Stimulated activated naive CD8-positive, alpha-beta T cell treated with anti-CD3 and anti-CD28 coated beads, Interleukin-15, Interleukin-2, amounts not matched to agents 100 ng/mL and 50 ng/mL, for 24 hours (primary cell): Measurements from ENCODE around the gene AMMECR1.

Experiments
- H3K27ac Mint-ChIP-seq: one replicate; pipeline ENCODE4 v1.8.0; 2021; ENCODE audit warnings: mild to moderate bottlenecking, mixed read lengths
- H3K27me3 Mint-ChIP-seq: one replicate; pipeline ENCODE4 v1.8.0; 2021; ENCODE audit warnings: mixed read lengths
- H3K36me3 Mint-ChIP-seq: one replicate; pipeline ENCODE4 v1.8.0; 2021; ENCODE audit warnings: low read depth, mixed read lengths
- H3K4me1 Mint-ChIP-seq: one replicate; pipeline ENCODE4 v1.8.0; 2021; ENCODE audit warnings: low read depth, mixed read lengths
- H3K4me3 Mint-ChIP-seq: one replicate; pipeline ENCODE4 v1.8.0; 2021; ENCODE audit warnings: mild to moderate bottlenecking, mixed read lengths
- H3K9me3 Mint-ChIP-seq: one replicate; pipeline ENCODE4 v1.8.0; 2021; ENCODE audit warnings: mixed read lengths

AMMECR1 gene

DNA sequence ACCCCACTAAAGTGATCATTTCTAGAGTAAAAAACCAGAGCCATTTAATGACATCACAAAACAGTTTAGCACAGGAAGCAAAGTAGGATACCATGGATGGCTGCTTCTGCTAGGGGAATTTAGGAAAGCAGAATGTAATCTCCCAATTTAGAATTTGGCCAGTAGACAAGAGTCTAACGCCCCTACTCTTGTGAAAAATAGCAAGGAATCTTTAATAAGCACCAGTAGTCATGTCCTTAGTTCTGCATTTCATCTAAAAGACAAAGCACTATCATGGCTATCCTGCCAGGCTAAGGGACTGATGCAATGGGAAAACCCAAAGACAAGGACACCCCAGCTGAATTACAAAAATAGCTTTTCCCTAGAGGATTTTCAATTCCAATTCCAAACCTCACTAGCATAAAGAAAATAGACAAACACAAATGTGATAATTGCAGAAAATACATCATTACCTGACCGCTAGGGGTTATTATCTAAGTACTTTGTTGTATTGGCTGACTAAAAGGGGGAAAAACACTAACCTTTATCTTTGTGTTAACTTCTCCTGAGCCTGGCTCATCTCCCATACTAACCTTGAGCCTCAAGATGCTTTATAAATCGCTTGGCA is 2.6 kb upstream of the AMMECR1 start:
- Mint-ChIP-seq H3K36me3 (no peaks in the 10 kb centered on the region), H3K4me1 (peaks cover 19% of the 10 kb centered on the region), H3K9me3 (no peaks in the 10 kb centered on the region), H3K4me3 (no peak overlapping the region), H3K27ac (no peak overlapping the region), H3K27me3 (no peaks in the 10 kb centered on the region)

DNA sequence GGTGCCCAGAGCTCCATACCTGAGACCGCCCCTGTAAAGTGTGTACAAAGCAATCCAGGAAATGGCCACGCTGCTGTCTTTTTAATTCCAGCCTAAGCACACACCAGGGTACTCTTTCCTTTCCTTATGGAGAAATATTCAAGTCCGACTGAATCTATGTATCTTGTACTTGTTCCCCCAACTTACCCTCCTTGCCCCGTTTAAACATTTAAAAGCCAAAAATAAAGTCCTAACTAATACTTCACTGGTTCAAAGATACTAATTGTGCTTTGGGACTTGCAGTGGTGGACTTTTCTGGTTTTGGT is 731 bp upstream of the AMMECR1 start:
- Mint-ChIP-seq H3K36me3 (no peaks in the 10 kb centered on the region), H3K4me1 (peaks cover 34% of the 10 kb centered on the region), H3K27me3 (no peaks in the 10 kb centered on the region), H3K9me3 (no peaks in the 10 kb centered on the region), H3K27ac (peak overlapping the region; percentile 95), H3K4me3 (peak overlapping the region; percentile 88)

GRCh38 chrX:110317061-110317819 is 645 bp downstream of the AMMECR1 start:
- H3K36me3 Mint-ChIP-seq: no peaks in the 10 kb centered on the region
- peaks cover 46% of the 10 kb centered on the region for H3K4me1 Mint-ChIP-seq

GRCh38 chrX:110316351-110317060 is 1.4 kb downstream of the AMMECR1 start:
- Mint-ChIP-seq H3K36me3 (no peaks in the 10 kb centered on the region), H3K4me3 (peak overlapping the region; percentile 88), H3K27ac (peak overlapping the region; percentile 82)

More at GRCh38 chrX:110317061-110317819, 645 bp downstream of the AMMECR1 start:
- H3K27me3 Mint-ChIP-seq: no peaks in the 10 kb centered on the region
- H3K9me3 Mint-ChIP-seq: no peaks in the 10 kb centered on the region
- peak overlapping the region; percentile 82 for H3K27ac Mint-ChIP-seq
- H3K4me3 Mint-ChIP-seq: peak overlapping the region; percentile 88

GRCh38 chrX:110315551-110315950 is 2.3 kb downstream of the AMMECR1 start:
- Mint-ChIP-seq H3K27me3 (no peaks in the 10 kb centered on the region), H3K4me3 (peak overlapping the region; percentile 88), H3K36me3 (no peaks in the 10 kb centered on the region), H3K4me1 (peaks cover 52% of the 10 kb centered on the region), H3K27ac (no peak overlapping the region), H3K9me3 (no peaks in the 10 kb centered on the region)

More at GRCh38 chrX:110316351-110317060, 1.4 kb downstream of the AMMECR1 start:
- H3K9me3 Mint-ChIP-seq: no peaks in the 10 kb centered on the region
- H3K27me3 Mint-ChIP-seq: no peaks in the 10 kb centered on the region
- peaks cover 48% of the 10 kb centered on the region for H3K4me1 Mint-ChIP-seq

DNA sequence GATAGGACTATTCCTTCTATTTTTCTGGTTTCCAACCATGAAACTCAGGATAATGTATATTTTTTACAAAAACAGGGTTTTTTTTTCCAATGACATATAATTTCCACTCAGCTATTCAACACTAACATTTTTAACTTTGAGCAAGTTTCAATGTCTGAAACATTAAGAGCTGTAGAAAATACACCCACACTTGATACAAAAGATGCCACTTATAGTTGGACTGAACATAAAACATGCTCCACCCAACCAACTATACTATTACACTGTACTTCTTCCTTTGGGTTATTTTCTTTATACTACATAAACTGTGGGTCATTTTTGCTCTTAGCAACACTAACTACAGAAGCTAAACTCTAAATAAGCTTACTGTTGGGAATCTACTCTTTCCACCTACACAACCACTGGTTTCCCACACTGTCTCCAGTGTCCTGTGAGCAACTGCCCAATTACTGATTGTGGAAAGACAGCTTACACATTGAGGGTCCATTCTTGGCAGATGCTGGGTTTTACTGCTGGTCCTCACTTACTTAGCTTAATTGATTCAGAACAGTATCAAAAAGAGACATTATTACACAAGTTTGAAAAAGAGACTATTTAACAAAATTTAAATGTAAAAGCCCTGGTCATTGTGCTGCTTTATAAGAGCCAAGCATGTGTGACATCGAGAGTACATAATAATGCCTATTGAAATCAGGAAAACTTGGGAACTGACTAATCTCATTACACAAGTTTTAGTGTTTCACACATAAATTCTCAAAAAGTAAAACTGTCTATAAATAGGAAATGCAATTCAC is 6.3 kb downstream of the AMMECR1 start:
- Mint-ChIP-seq H3K9me3 (no peaks in the 10 kb centered on the region), H3K27ac (peak overlapping the region; percentile 81)

GRCh38 chrX:110310896-110311295 is 7.0 kb downstream of the AMMECR1 start:
- peaks cover 68% of the 10 kb centered on the region for H3K4me1 Mint-ChIP-seq
- H3K4me3 Mint-ChIP-seq: peak overlapping the region; percentile 42
- H3K27ac Mint-ChIP-seq: peak overlapping the region; percentile 81
- H3K27me3 Mint-ChIP-seq: no peaks in the 10 kb centered on the region
- H3K36me3 Mint-ChIP-seq: no peaks in the 10 kb centered on the region
- no peaks in the 10 kb centered on the region for H3K9me3 Mint-ChIP-seq

More for the DNA sequence above, 6.3 kb downstream of the AMMECR1 start:
- Mint-ChIP-seq H3K4me3 (no peak overlapping the region), H3K4me1 (peaks cover 68% of the 10 kb centered on the region), H3K27me3 (no peaks in the 10 kb centered on the region), H3K36me3 (no peaks in the 10 kb centered on the region)

- Mint-ChIP-seq H3K27ac (no peak overlapping the region), H3K9me3 (no peaks in the 10 kb centered on the region), H3K27me3 (no peaks in the 10 kb centered on the region), H3K36me3 (no peaks in the 10 kb centered on the region), H3K4me1 (peaks cover 67% of the 10 kb centered on the region), H3K4me3 (peak overlapping the region; percentile 42)
These were observed 7.7 kb downstream of the AMMECR1 start for GRCh38 chrX:110310000-110310790.

DNA sequence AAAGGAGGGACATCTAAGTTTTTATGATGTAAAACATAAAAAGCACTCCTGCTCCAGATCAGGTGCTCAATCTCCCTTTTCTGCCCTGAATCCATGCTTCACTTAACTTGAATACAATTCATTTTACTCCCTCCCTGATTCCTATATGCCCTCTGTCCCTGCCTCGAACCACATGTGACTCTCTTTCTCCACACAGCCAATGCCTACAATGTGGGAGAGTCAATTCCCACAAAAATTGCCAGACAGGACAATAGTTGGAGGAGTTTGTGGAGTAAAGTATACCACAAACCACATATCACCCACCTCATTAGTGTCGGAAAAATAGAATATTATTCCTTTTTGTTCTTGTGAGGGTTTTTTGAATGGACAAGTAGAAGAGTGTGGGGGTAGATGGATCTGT is 9.7 kb downstream of the AMMECR1 start:
- Mint-ChIP-seq H3K9me3 (no peaks in the 10 kb centered on the region), H3K27me3 (no peaks in the 10 kb centered on the region), H3K27ac (no peak overlapping the region), H3K36me3 (peaks cover 3% of the 10 kb centered on the region), H3K4me3 (no peak overlapping the region), H3K4me1 (peaks cover 58% of the 10 kb centered on the region)

- Mint-ChIP-seq H3K27me3 (no peaks in the 10 kb centered on the region), H3K27ac (no peak overlapping the region), H3K9me3 (peaks cover 4% of the 10 kb centered on the region), H3K4me3 (no peak overlapping the region), H3K36me3 (peaks cover 7% of the 10 kb centered on the region), H3K4me1 (peaks cover 34% of the 10 kb centered on the region)
These were observed 13.0 kb downstream of the AMMECR1 start for GRCh38 chrX:110304884-110305283.

GRCh38 chrX:110304371-110304770 is 13.5 kb downstream of the AMMECR1 start:
- Mint-ChIP-seq H3K36me3 (peaks cover 7% of the 10 kb centered on the region), H3K27ac (no peak overlapping the region), H3K4me3 (no peak overlapping the region), H3K9me3 (peaks cover 4% of the 10 kb centered on the region), H3K4me1 (peaks cover 28% of the 10 kb centered on the region), H3K27me3 (no peaks in the 10 kb centered on the region)

DNA sequence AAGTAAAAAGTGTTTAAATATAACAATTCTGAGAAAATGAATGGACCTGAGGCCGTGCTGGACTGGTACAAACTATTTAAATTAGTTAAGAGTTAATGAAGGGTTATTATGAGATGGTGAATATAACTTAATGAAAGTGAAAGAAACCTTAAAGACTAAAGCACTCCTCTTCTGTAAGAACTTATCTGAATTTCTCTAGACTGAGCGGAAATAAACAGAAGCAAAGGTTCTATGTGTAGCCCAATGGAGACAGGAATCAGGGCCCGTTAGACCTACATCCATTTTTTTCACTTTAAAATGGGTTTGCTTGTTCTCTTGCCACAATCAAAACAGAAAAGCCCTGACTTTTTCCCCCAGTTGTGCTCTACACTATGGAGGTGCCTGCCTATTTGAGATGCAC is 14.9 kb downstream of the AMMECR1 start:
- no peak overlapping the region for H3K4me3 Mint-ChIP-seq
- H3K36me3 Mint-ChIP-seq: peaks cover 12% of the 10 kb centered on the region
- H3K27ac Mint-ChIP-seq: no peak overlapping the region
- H3K27me3 Mint-ChIP-seq: no peaks in the 10 kb centered on the region
- peaks cover 20% of the 10 kb centered on the region for H3K4me1 Mint-ChIP-seq
- H3K9me3 Mint-ChIP-seq: peaks cover 4% of the 10 kb centered on the region

- Mint-ChIP-seq H3K4me1 (peaks cover 20% of the 10 kb centered on the region), H3K4me3 (no peak overlapping the region), H3K9me3 (peaks cover 4% of the 10 kb centered on the region), H3K27ac (no peak overlapping the region), H3K27me3 (no peaks in the 10 kb centered on the region), H3K36me3 (peaks cover 19% of the 10 kb centered on the region)
These were observed 16.7 kb downstream of the AMMECR1 start for GRCh38 chrX:110301194-110301593.

- Mint-ChIP-seq H3K27me3 (no peaks in the 10 kb centered on the region), H3K4me3 (no peak overlapping the region), H3K9me3 (no peaks in the 10 kb centered on the region), H3K36me3 (peaks cover 12% of the 10 kb centered on the region), H3K4me1 (peaks cover 13% of the 10 kb centered on the region), H3K27ac (no peak overlapping the region)
These were observed 23.8 kb downstream of the AMMECR1 start for GRCh38 chrX:110294087-110294486.
